Measurements from ENCODE around the gene TNFRSF21.

GRCh38 chr6:47298475-47298874 is 11.2 kb downstream of the TNFRSF21 start:
- TF ChIP-seq CTCF (conservative IDR thresholded peaks at IDR 0.05; ENCODE audit: low read depth, low read length): no peak
- TF ChIP-seq EZH2 (IDR thresholded peaks at IDR 0.05; ENCODE audit: low read length, unreplicated experiment): no peak
- TF ChIP-seq EZH2phosphoT487 (IDR thresholded peaks at IDR 0.05; ENCODE audit: borderline replicate concordance, low read length): no peak
